M059J (cell line): ENCODE measurements around the gene EYA3. TPM values are rescaled to one million over a fixed set of nuclear protein-coding genes. Genes with fewer than 3 reads are reported as not detected.
A peak's percentile ranks its signal among the peaks of the same experiment; 100 is the strongest.

ENCODE experiments used
- DNase-seq: peaks from one replicate; pipeline ENCODE4 v3.0.0-alpha.2; 2012; ENCODE audit warnings: low read depth
- total RNA-seq: library from RNA; depleted of rRNA; stranded (reverse); fragments of >200 nt; shearing (Covaris generic); gene quantifications from 2 replicates; pipeline ENCODE4 v1.2.3, GENCODE V29; 2014; rRNA removed

EYA3 gene
- total RNA-seq, 1 experiment from 2014 or later: 25.4 TPM

DNA sequence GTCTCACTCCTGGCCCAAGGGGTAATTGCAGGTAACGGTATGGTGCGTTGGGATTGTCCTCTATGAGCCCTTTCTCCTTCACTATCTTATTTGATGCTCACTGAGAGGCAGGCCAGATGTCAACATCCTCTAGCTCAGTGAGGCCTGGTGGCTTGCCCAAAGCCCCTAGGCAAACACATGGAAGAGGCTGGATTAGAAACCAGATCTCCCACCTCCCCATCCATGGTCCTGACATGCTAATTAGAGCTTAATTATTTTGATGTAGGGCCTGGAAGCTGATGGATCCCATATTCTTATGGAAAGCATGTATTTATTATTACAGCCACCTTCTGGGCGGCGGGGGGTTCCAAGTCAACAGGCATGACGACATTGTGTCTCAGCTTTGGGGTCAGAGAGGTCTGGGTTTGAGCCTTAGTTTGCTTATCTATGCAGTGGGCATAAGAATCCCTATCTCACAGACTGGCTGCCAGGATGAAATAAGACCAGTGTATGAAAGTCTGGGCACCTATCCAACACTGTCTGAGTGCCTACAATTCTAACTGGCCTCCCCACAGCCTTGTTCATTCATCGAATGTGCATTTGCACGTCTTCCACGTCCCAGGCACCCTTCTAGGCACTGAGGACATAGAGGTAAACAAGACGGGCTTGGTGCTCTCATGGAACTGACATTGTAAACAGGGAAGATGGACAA lies 147.4 kb downstream of the EYA3 start:
- no peak for DNase-seq

- peak; percentile 46 for DNase-seq
These were observed 148.1 kb downstream of the EYA3 start for GRCh38 chr1:27940297-27940696.

- no peak for DNase-seq
These were observed 149.9 kb downstream of the EYA3 start for GRCh38 chr1:27938488-27938887.

DNA sequence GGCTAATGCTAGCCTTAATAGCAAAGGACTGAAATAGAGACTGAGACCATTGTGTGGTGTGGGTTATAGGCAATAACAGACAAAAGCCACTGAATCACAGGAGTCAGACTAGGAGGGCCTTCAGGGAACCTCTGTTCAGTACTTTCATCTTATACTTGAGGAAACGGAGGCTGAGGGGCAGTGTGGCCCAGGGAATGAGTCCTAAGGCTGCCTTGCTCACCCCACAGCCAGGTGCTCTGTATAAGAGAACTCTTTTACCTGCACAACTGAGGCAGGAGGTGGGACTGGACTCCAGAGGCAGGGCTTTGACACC lies 150.9 kb downstream of the EYA3 start:
- DNase-seq: no peak

DNA sequence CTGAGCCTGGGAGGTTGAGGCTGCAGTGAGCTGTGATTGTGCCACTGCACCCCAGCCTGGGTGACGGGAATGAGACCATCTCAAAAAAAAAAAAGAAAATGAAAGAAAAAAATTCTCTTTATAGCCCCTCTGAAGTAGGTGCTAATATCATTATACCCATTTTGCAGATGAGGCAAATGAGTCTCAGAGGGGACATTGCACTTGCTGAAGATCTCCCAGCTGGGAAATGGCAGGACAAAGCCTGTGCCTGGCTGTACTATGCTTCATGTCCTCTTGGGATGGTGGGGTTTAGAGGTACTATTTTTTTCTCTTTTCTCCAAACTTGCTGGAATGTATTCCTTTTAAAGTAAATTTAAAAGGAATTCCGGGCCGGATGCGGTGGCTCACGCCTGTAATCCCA lies 152.0 kb downstream of the EYA3 start:
- DNase-seq: no peak

- DNase-seq: no peak
These were observed 152.7 kb downstream of the EYA3 start for GRCh38 chr1:27935721-27936120.

DNA sequence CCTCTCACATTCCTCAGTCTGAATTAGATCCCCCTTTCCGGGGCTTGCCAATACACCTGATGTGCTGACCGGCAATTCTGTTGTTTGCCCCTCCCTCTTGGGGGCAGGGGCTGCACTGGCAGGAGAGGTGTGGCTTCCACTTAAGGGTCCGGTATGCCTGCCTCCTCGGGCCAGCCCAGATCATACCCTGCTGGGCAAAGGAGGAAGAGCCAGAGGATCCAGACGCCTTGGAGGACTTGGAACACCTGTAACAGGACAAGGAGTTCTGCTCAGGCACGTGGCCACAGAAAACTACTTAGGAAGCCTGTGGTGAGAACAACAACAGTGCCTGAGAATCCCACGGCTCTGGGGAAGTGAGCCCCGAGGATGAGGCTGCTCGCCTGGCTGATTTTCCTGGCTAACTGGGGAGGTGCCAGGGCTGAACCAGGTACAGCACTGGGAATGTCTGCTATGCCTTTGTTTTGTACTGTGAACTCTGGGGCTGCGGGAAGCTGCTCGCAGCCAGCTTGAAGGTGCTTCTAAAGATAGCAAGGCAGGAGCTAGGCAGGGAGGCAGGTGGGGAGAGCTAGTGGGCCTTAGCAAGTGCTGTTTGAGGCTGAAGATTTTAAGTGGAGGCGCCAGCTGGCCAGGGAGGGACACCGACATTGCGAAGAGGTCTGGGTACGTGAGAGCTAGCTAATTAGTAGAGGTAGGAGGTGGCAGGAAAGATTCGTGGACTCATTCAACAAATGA lies 153.4 kb downstream of the EYA3 start, which contains the start of gene SMPDL3B:
Gene SMPDL3B, plus strand, starts transcription at position 183 of the 732 bp plus-strand sequence. Its CDS starts 184 bp downstream, at position 367.
- peak; percentile 55 for DNase-seq

DNA sequence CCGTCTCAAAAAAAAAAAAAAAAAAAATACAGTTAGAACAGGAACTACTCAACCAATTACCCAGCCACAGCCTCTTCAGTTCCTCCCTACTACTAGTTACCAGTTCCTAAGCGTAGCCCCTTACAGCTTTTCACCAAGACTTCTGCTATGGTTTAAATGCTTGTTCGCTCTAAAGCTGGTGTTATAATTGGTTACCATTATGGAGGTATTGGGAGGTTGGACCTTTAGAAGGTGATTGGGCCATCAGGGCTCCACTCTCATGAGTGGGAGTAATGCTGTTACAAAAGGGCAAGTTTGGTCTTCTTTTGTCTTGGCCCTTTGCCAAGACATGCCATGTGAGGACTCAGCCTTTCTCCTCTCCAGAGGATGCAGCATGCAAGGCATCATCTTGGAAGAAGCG lies 156.7 kb downstream of the EYA3 start:
- no peak for DNase-seq

- DNase-seq: no peak
These were observed 157.2 kb downstream of the EYA3 start for GRCh38 chr1:27931184-27931583.

DNA sequence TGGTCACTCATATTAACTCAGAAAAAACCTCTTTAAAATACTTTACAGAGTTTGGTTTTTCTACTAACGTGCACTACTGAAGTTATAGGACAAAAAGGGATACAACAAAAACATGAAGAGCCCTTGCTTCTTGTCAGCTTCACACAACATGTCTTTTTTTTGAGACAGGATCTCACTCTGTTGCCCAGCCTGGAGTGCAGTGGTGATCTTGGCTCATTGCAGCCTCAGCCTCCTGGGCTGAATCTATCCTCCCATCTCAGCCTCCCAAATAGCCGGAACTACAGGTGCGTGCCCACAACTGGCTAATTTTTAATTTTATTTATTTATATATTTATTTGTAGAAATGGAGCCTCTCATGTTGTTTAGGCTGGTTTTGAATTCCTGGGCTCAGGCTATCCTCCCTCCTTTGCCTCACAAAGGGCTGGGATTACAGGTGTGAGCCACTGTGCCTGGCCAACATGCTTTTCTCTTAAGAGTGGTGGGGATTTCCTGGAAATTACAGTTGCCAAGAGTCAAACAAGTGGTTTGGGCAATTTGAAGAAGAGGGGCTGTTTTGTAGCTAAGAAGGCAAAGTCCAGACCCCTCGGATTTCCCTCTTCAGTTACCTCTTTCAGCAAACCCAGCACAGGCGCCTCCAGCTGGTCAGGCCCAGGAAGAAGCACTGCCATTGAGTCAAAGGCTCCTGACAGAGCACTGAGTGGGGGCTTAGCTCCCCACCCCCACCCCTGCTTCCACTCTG lies 160.0 kb downstream of the EYA3 start:
- peak; percentile 27 for DNase-seq

DNA sequence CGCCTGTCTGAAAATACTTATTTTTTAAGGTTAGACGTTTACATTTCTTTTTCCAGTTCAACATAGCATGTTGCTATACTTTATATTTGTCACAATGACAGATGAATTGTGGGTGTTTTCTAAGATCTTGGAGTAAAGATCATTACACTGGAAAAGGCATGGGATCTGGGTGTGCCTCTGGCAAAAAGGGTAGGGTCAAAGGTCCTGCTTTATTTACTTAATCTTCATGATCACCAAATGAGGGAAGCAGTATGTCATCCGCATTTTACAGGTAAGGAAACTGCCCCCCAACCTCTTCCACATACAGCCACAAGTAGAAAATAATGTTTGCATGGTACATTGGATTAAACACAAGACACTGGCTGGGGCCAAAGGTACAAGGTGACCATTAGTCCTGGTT lies 166.1 kb downstream of the EYA3 start:
- DNase-seq: no peak

Other genes starting within 250 kb of the EYA3 start
- gene THEMIS2, start 216.1 kb downstream of the EYA3 start, total RNA-seq: 13.6 and 23.5 TPM in 2 replicates
- 110 and 111 TPM in 2 replicates for gene RPA2, start 174.0 kb downstream of the EYA3 start, total RNA-seq
- gene SMPDL3B, start 153.6 kb downstream of the EYA3 start, total RNA-seq: 0.10 and 1.1 TPM in 2 replicates
- gene XKR8, start 128.6 kb downstream of the EYA3 start, total RNA-seq: 1.7 and 3.4 TPM in 2 replicates
- gene PTAFR, start 88.1 kb upstream of the EYA3 start, total RNA-seq: 0.07 and 0.47 TPM in 2 replicates
- gene DNAJC8, start 144.4 kb upstream of the EYA3 start, total RNA-seq: 140 and 151 TPM in 2 replicates
- 323 and 496 TPM in 2 replicates for gene ATP5IF1, start 147.5 kb upstream of the EYA3 start, total RNA-seq
- gene SESN2, start 170.9 kb upstream of the EYA3 start, total RNA-seq: 5.3 and 7.9 TPM in 2 replicates
- 13.2 and 15.5 TPM in 2 replicates for gene MED18, start 240.4 kb upstream of the EYA3 start, total RNA-seq